ENCODE results near the gene MEX3B. TPM values are rescaled to one million over a fixed set of nuclear protein-coding genes. Genes with fewer than 3 reads are reported as not detected.
A peak's percentile ranks its signal among the peaks of the same experiment; 100 is the strongest.

The MEX3B gene
- total and polyA plus RNA-seq, 9 of the 15 experiments (the other 6 are each of a cell fraction or from before 2014, with no cell fraction given), result 0.94 to 12.8 (median 3.6) TPM

GRCh38 chr15:82058026-82058425, 12.2 kb upstream of the MEX3B start:
- Histone ChIP-seq H3K4me1 (replicated peaks in 1 of 2; ENCODE audit: control insufficient read depth in 2 of 2, insufficient read depth in 2 of 2, low read length in 2 of 2) (peaks cover 0 to 3% of the 10 kb centered on the region in 2 experiments; a peak in 1 of 5 replicates), H3K27me3 (ENCODE audit: control insufficient read depth in 2 of 2, insufficient read depth in 2 of 2, low read length in 2 of 2) (peaks cover 10 to 23% of the 10 kb centered on the region in 2 experiments; a peak in 4 of 5 replicates), H3K27ac (ENCODE audit: extremely low read depth, low read depth, low read length) (no peak overlapping the region), H3K79me2 (ENCODE audit: control insufficient read depth, insufficient read depth, low read length) (no peaks in the 10 kb centered on the region), H3K36me3 (ENCODE audit: control insufficient read depth, insufficient read depth, low read length) (no peaks in the 10 kb centered on the region), H4K20me1 (replicated peaks; ENCODE audit: control insufficient read depth, insufficient read depth, low read length) (no peaks in the 10 kb centered on the region), H3K9me1 (ENCODE audit: control insufficient read depth, insufficient read depth, low read length) (no peaks in the 10 kb centered on the region), H3K4me3 (no peak overlapping the region), H3K4me2 (ENCODE audit: insufficient read depth, low read length) (no peak overlapping the region), H3K9me3 (replicated peaks; ENCODE audit: control insufficient read depth, insufficient read depth, low read depth, low read length) (no peaks in the 10 kb centered on the region), H2AFZ (ENCODE audit: low read depth, low read length) (no peak overlapping the region), H3K9ac (ENCODE audit: insufficient read depth in 1 of 2, low read depth in 2 of 2, low read length in 2 of 2) (no peak overlapping the region)
- POLR2A ChIA-PET, result no interaction called here
- CTCF ChIA-PET (ENCODE audit: low intra/inter-chr PET ratio), result no interaction called here
- DNase-seq (ENCODE audit: extremely low read depth in 1 of 4, low spot score in 3 of 4) (no peak), ATAC-seq (no peak; the same call in 2 of the 3 replicates), FAIRE-seq (no peak)
- BruUV-seq (replicated peaks), result no TSS peak
- intact Hi-C loops (cut with micrococcal nuclease), result no loop called here
- in situ Hi-C loops (cut with MboI), result no loop called here
- 5% methylated on average over 14 of the region's 14 CpGs for WGBS (ENCODE audit: insufficient coverage, low coverage, missing lambda C conversion rate)
- 0 out of 4 replicates have a peak, but pooled peaks of 1 of the 2 experiments have one; percentile 18 for TF ChIP-seq NRF1 (conservative IDR thresholded peaks at IDR 0.05 in 1 of 2, IDR thresholded peaks at IDR 0.05 in 1 of 2)
- TF ChIP-seq CHD1 (IDR thresholded peaks at IDR 0.05; ENCODE audit: low read length), result no peak

- Histone ChIP-seq H3K79me2 (ENCODE audit: control insufficient read depth, insufficient read depth, low read length) (no peaks in the 10 kb centered on the region), H3K4me2 (ENCODE audit: insufficient read depth, low read length) (no peak overlapping the region), H3K4me3 (no peak overlapping the region), H3K36me3 (ENCODE audit: control insufficient read depth, insufficient read depth, low read length) (no peaks in the 10 kb centered on the region), H3K9ac (ENCODE audit: insufficient read depth in 1 of 2, low read depth in 2 of 2, low read length in 2 of 2) (no peak overlapping the region), H4K20me1 (replicated peaks; ENCODE audit: control insufficient read depth, insufficient read depth, low read length) (no peaks in the 10 kb centered on the region), H3K4me1 (replicated peaks in 1 of 2; ENCODE audit: control insufficient read depth in 2 of 2, insufficient read depth in 2 of 2, low read length in 2 of 2) (peaks cover 0 to 3% of the 10 kb centered on the region in 2 experiments; a peak in 1 of 5 replicates), H3K27ac (ENCODE audit: extremely low read depth, low read depth, low read length) (no peak overlapping the region), H2AFZ (ENCODE audit: low read depth, low read length) (no peak overlapping the region), H3K9me1 (ENCODE audit: control insufficient read depth, insufficient read depth, low read length) (no peaks in the 10 kb centered on the region), H3K27me3 (ENCODE audit: control insufficient read depth in 2 of 2, insufficient read depth in 2 of 2, low read length in 2 of 2) (peaks cover 10 to 23% of the 10 kb centered on the region in 2 experiments; a peak in 4 of 5 replicates), H3K9me3 (replicated peaks; ENCODE audit: control insufficient read depth, insufficient read depth, low read depth, low read length) (no peaks in the 10 kb centered on the region)
- no peak for DNase-seq (ENCODE audit: extremely low read depth in 1 of 4, low spot score in 3 of 4)
- ChIA-PET CTCF (ENCODE audit: low intra/inter-chr PET ratio) (no interaction called here), POLR2A (interaction anchor here (0.8 to 0.9 kb wide), 2 partner anchors 15 to 51 kb away, joined by 3 to 5 read pairs; no protein-coding TSS in a partner anchor)
- BruUV-seq (replicated peaks), result no TSS peak
- TF ChIP-seq MEIS2 (IDR thresholded peaks at IDR 0.05; ENCODE audit: partially characterized antibody) (peak; percentile 39), KDM1A (IDR thresholded peaks at IDR 0.05) (peak; percentile 38 to 57; a peak in 2 of 4 replicates), ID3 (CRISPR knock-in tag; IDR thresholded peaks at IDR 0.05) (no peak), ID3 (tag; IDR thresholded peaks at IDR 0.05) (no peak), MTA3 (IDR thresholded peaks at IDR 0.05; ENCODE audit: borderline replicate concordance) (no peak)
- in situ Hi-C loops (cut with MboI) (no loop called here), intact Hi-C loops (cut with micrococcal nuclease) (no loop called here)
- ATAC-seq, result no peak
- FAIRE-seq, result no peak
- WGBS (ENCODE audit: insufficient coverage, low coverage, missing lambda C conversion rate), result 6% methylated on average over 7 of the region's 7 CpGs
Observed at GRCh38 chr15:82056958-82057823, 11.4 kb upstream of the MEX3B start.
